CD14-positive monocyte (primary cell): ENCODE data around the gene RAB3GAP2. TPM values are rescaled to one million over a fixed set of nuclear protein-coding genes. Genes with fewer than 3 reads are reported as not detected.
"Not testable (repeated sequence)": the region's sequence is repeated elsewhere in the genome, so short reads cannot be mapped to it uniquely, and the experiment has no call there.

Experiments used
- DNase-seq, 3 donors: peaks; one replicate each; pipeline ENCODE4 v3.0.0-alpha.2; 2011 to 2022
- H2AFZ ChIP-seq: 2 replicates; pipeline ENCODE4 v1.6.0; 2012; ENCODE audit warnings: mild to moderate bottlenecking, low read depth, low read length, inconsistent platforms; ENCODE audit not compliant: insufficient read depth, poor library complexity, severe bottlenecking
- H3K27ac ChIP-seq, 2 donors: 1 replicate in 1 of 2; 2 replicates in 1 of 2; pipeline ENCODE4 v1.5.1; 2012 to 2013; ENCODE audit warnings: low read length in 2 of 2, control low read depth in 1 of 2, inconsistent platforms in 1 of 2, low read depth in 1 of 2, mild to moderate bottlenecking in 1 of 2
- H3K27me3 ChIP-seq, 2 donors: one replicate each; pipeline versions ENCODE4 v1.6.0 to v1.6.1; 2011 to 2013; ENCODE audit warnings: low read length in 2 of 2; ENCODE audit not compliant: control insufficient read depth in 2 of 2, insufficient read depth in 2 of 2
- H3K36me3 ChIP-seq, 2 donors: replicated peaks in 1 of 2; 1 replicate in 1 of 2; 2 replicates in 1 of 2; pipeline versions ENCODE4 v1.5.1 to v1.6.1; 2012 to 2013; ENCODE audit warnings: low read length in 2 of 2, control low read depth in 1 of 2, inconsistent platforms in 1 of 2, mild to moderate bottlenecking in 1 of 2; ENCODE audit not compliant: insufficient read depth in 2 of 2, control insufficient read depth in 1 of 2
- H3K4me1 ChIP-seq, 2 donors: 1 replicate in 1 of 2; 2 replicates in 1 of 2; pipeline versions ENCODE4 v1.5.1 to v1.6.1; 2012 to 2013; ENCODE audit warnings: low read length in 2 of 2, control low read depth in 1 of 2, inconsistent platforms in 1 of 2, mild to moderate bottlenecking in 1 of 2, moderate library complexity in 1 of 2; ENCODE audit not compliant: insufficient read depth in 2 of 2, control insufficient read depth in 1 of 2
- H3K4me2 ChIP-seq: replicated peaks from 2 replicates; pipeline ENCODE3; 2012; ENCODE audit warnings: low read length, moderate library complexity, mild to moderate bottlenecking; ENCODE audit not compliant: poor library complexity, severe bottlenecking; ENCODE audit errors: extremely low read depth
- H3K4me3 ChIP-seq, 3 experiments: fragments of 200-600 bp in 1 of 3; sonication (generic) in 1 of 3; replicated peaks in 1 of 3; 1 replicate in 2 of 3; 2 replicates in 1 of 3; pipeline ENCODE4 v1.5.1; 2011 to 2013; ENCODE audit warnings: low read length in 3 of 3, mild to moderate bottlenecking in 3 of 3, control low read depth in 2 of 3, low read depth in 2 of 3, inconsistent platforms in 1 of 3, moderate library complexity in 1 of 3
- H3K79me2 ChIP-seq: 2 replicates; pipeline ENCODE4 v1.6.0; 2012; ENCODE audit warnings: mild to moderate bottlenecking, control low read depth, inconsistent platforms, low read length, moderate library complexity; ENCODE audit not compliant: insufficient read depth
- H3K9ac ChIP-seq: 2 replicates; pipeline ENCODE4 v1.6.0; 2017; ENCODE audit warnings: low read length, mild to moderate bottlenecking; ENCODE audit not compliant: insufficient read depth, poor library complexity, severe bottlenecking
- H3K9me3 ChIP-seq, 2 donors: replicated peaks in 1 of 2; 1 replicate in 1 of 2; 2 replicates in 1 of 2; pipeline versions ENCODE4 v1.5.1 to v1.6.1; 2012 to 2013; ENCODE audit warnings: low read length in 2 of 2, control low read depth in 1 of 2; ENCODE audit not compliant: control insufficient read depth in 1 of 2, insufficient read depth in 1 of 2
- H4K20me1 ChIP-seq: 2 replicates; pipeline ENCODE4 v1.6.0; 2012; ENCODE audit warnings: mild to moderate bottlenecking, low read length, control low read depth, moderate library complexity; ENCODE audit not compliant: insufficient read depth
- H3K27ac Mint-ChIP-seq, 7 donors: one replicate each; pipeline ENCODE4 v1.8.0; 2020; ENCODE audit warnings: mild to moderate bottlenecking in 7 of 7, mixed read lengths in 7 of 7, moderate library complexity in 6 of 7, inconsistent platforms in 2 of 7
- H3K27me3 Mint-ChIP-seq, 3 donors: one replicate each; pipeline ENCODE4 v1.8.0; 2021 to 2022; ENCODE audit warnings: low read depth in 3 of 3, mild to moderate bottlenecking in 3 of 3, mixed read lengths in 3 of 3, moderate library complexity in 3 of 3, inconsistent platforms in 1 of 3
- H3K36me3 Mint-ChIP-seq, 2 donors: one replicate each; pipeline ENCODE4 v1.8.0; 2020; ENCODE audit warnings: mixed read lengths in 2 of 2, inconsistent platforms in 1 of 2, mild to moderate bottlenecking in 1 of 2
- H3K4me1 Mint-ChIP-seq: one replicate; pipeline ENCODE4 v1.8.0; 2020; ENCODE audit warnings: mild to moderate bottlenecking, mixed read lengths
- H3K4me3 Mint-ChIP-seq, 2 donors: one replicate each; pipeline ENCODE4 v1.8.0; 2020; ENCODE audit warnings: mild to moderate bottlenecking in 2 of 2, mixed read lengths in 2 of 2, moderate library complexity in 1 of 2
- H3K9me3 Mint-ChIP-seq, 7 donors: one replicate each; pipeline ENCODE4 v1.8.0; 2020 to 2022; ENCODE audit warnings: mixed read lengths in 7 of 7, mild to moderate bottlenecking in 6 of 7, moderate library complexity in 6 of 7, inconsistent platforms in 2 of 7
- CTCF ChIP-seq: fragments of 200-600 bp; IDR thresholded peaks from one replicate; pipeline ENCODE4 v1.8.0; 2022; ENCODE audit warnings: antibody characterized with exemption, mild to moderate bottlenecking
- WGBS: methylation state at CpG from one replicate; pipeline ENCODE4 v1.1.5; 2013; ENCODE audit warnings: missing lambda C conversion rate; ENCODE audit not compliant: insufficient coverage; 5-methylcytosine and 5-hydroxymethylcytosine counted together
- intact Hi-C, 2 donors: fragments of 100-400 bp; cut with micrococcal nuclease; formaldehyde crosslinking; loops; one replicate each; pipeline versions ENCODE4 v1.15.0 to v1.15.1; 2023
- polyA plus RNA-seq, 3 donors: library from polyadenylated mRNA; depleted of rRNA in 1 of 3; unstranded in 2 of 3; stranded (reverse) in 1 of 3; fragments of 300-500 nt in 2 of 3; fragments of >200 nt in 1 of 3; fragmentation: Illumina TruSeq in 2 of 3; gene quantifications; 1 replicate in 2 of 3; 2 replicates in 1 of 3; pipeline ENCODE4 v1.2.3, GENCODE V29; 2012 to 2021

Gene RAB3GAP2
- polyA plus RNA-seq, 3 donors: 9.8 to 12.1 (median 11.6) TPM

GRCh38 chr1:220313576-220313975 lies 41.3 kb upstream of the RAB3GAP2 start:
- no peaks in the 10 kb centered on the region for H3K36me3 ChIP-seq
- H3K4me3 ChIP-seq: no peak overlapping the region
- Mint-ChIP-seq H3K36me3 (no peaks in the 10 kb centered on the region), H3K27ac (no peak overlapping the region), H3K9me3 (peaks cover 0 to 8% (median 0%) of the 10 kb centered on the region in 7 donors), H3K4me1 (no peaks in the 10 kb centered on the region), H3K27me3 (peaks cover 2 to 7% (median 4%) of the 10 kb centered on the region in 3 donors), H3K4me3 (no peak overlapping the region)
- no peaks in the 10 kb centered on the region for H3K79me2 ChIP-seq
- no peaks in the 10 kb centered on the region for H3K27me3 ChIP-seq
- no peak overlapping the region for H3K27ac ChIP-seq
- no peaks in the 10 kb centered on the region for H3K9me3 ChIP-seq
- no peak overlapping the region for H2AFZ ChIP-seq
- H4K20me1 ChIP-seq: no peaks in the 10 kb centered on the region
- H3K4me1 ChIP-seq: no peaks in the 10 kb centered on the region
- no peak for TF ChIP-seq CTCF
- 100% methylated on average over 1 of the region's 1 CpG for WGBS
- no peak overlapping the region for H3K9ac ChIP-seq
- DNase-seq: no peak
- no peak overlapping the region for H3K4me2 ChIP-seq
- intact Hi-C loops: no loop called here

- H3K36me3 Mint-ChIP-seq, H2AFZ ChIP-seq, H3K79me2 ChIP-seq, intact Hi-C loops, H3K4me3 ChIP-seq, H4K20me1 ChIP-seq, DNase-seq, H3K4me1 ChIP-seq, H3K4me1 Mint-ChIP-seq, H3K4me3 Mint-ChIP-seq, H3K27ac Mint-ChIP-seq, H3K9me3 ChIP-seq, H3K27ac ChIP-seq, H3K27me3 Mint-ChIP-seq, H3K27me3 ChIP-seq, H3K9ac ChIP-seq, H3K4me2 ChIP-seq, H3K9me3 Mint-ChIP-seq, H3K36me3 ChIP-seq: not testable (repeated sequence)
- no CpG with 5 or more reads among the region's 4 CpGs for WGBS
Observed at GRCh38 chr1:220310147-220310546, 37.9 kb upstream of the RAB3GAP2 start.
